Mesendoderm (in vitro differentiated cells): Measurements from ENCODE around the gene ATP6V1G1.

Source experiments
- DNase-seq: peaks from one replicate; pipeline ENCODE4 v3.0.0; 2013
- H2AK5ac ChIP-seq: 2 replicates; pipeline ENCODE4 v1.6.1; 2013; ENCODE audit warnings: low read length, inconsistent platforms
- H2BK120ac ChIP-seq: 2 replicates; pipeline ENCODE4 v1.6.1; 2013; ENCODE audit warnings: low read depth, mild to moderate bottlenecking, low read length, moderate library complexity, mixed read lengths
- H2BK15ac ChIP-seq: replicated peaks from 2 replicates; pipeline ENCODE4 v1.6.1; 2013; ENCODE audit warnings: low read depth, mild to moderate bottlenecking, moderate library complexity
- H2BK5ac ChIP-seq: 2 replicates; pipeline ENCODE4 v1.6.1; 2013; ENCODE audit warnings: low read length, inconsistent platforms
- H3K18ac ChIP-seq: 2 replicates; pipeline ENCODE4 v1.6.1; 2013; ENCODE audit warnings: mild to moderate bottlenecking, low read length, mixed read lengths
- H3K23ac ChIP-seq: one replicate; pipeline ENCODE4 v1.6.1; 2013; ENCODE audit warnings: low read length
- H3K27ac ChIP-seq: 2 replicates; pipeline ENCODE4 v1.5.1; 2013; ENCODE audit warnings: low read depth, mild to moderate bottlenecking, inconsistent platforms, low read length, moderate library complexity
- H3K27me3 ChIP-seq: 2 replicates; pipeline ENCODE4 v1.6.1; 2013; ENCODE audit warnings: low read length, control low read depth, mild to moderate bottlenecking, inconsistent platforms; ENCODE audit not compliant: insufficient read depth, poor library complexity
- H3K36me3 ChIP-seq: 2 replicates; pipeline ENCODE4 v1.6.1; 2013; ENCODE audit warnings: low read length, inconsistent platforms; ENCODE audit not compliant: control insufficient read depth, insufficient read depth
- H3K4ac ChIP-seq: one replicate; pipeline ENCODE4 v1.6.1; 2013; ENCODE audit warnings: low read depth, mild to moderate bottlenecking, low read length, moderate library complexity
- H3K4me1 ChIP-seq: 2 replicates; pipeline ENCODE4 v1.6.1; 2013; ENCODE audit warnings: low read depth, low read length, inconsistent platforms; ENCODE audit not compliant: control insufficient read depth
- H3K4me2 ChIP-seq: 2 replicates; pipeline ENCODE4 v1.6.1; 2013; ENCODE audit warnings: low read length
- H3K4me3 ChIP-seq: 2 replicates; pipeline ENCODE4 v1.5.1; 2013; ENCODE audit warnings: mild to moderate bottlenecking, low read length
- H3K56ac ChIP-seq: one replicate; pipeline ENCODE4 v1.6.1; 2013; ENCODE audit warnings: low read length
- H3K79me1 ChIP-seq: 2 replicates; pipeline ENCODE4 v1.6.1; 2013; ENCODE audit warnings: low read length, inconsistent platforms
- H3K79me2 ChIP-seq: 2 replicates; pipeline ENCODE4 v1.6.1; 2013; ENCODE audit warnings: mild to moderate bottlenecking, low read length; ENCODE audit not compliant: control insufficient read depth, insufficient read depth
- H3K9ac ChIP-seq: 2 replicates; pipeline ENCODE4 v1.6.1; 2013; ENCODE audit warnings: low read length, inconsistent platforms
- H4K5ac ChIP-seq: one replicate; pipeline ENCODE4 v1.6.1; 2013; ENCODE audit warnings: low read length
- H4K8ac ChIP-seq: one replicate; pipeline ENCODE4 v1.6.1; 2013; ENCODE audit warnings: low read depth, mild to moderate bottlenecking, control low read depth, low read length, moderate library complexity
- WGBS: extraction: QIAGEN DNeasy Blood & Tissue Kit; methylation state at CpG from one replicate; pipeline ENCODE4 v1.1.7; 2013; ENCODE audit warnings: low lambda C conversion rate, missing lambda C conversion rate; ENCODE audit not compliant: insufficient coverage; ENCODE audit errors: extremely low coverage; 5-methylcytosine and 5-hydroxymethylcytosine counted together

Gene ATP6V1G1

GRCh38 chr9:114611516-114612271 is 24.1 kb downstream of the ATP6V1G1 start:
- Histone ChIP-seq H3K4me2 (peak overlapping the region; percentile 78), H3K4me3 (peak overlapping the region; percentile 40), H3K9ac (peak overlapping the region; percentile 77), H2BK5ac (no peak overlapping the region), H3K18ac (peak overlapping the region; percentile 89), H4K8ac (no peak overlapping the region), H3K79me1 (no peaks in the 10 kb centered on the region), H2BK15ac (no peak overlapping the region), H2BK120ac (peak overlapping the region; percentile 1), H3K27ac (no peak overlapping the region), H3K4me1 (peaks cover 5% of the 10 kb centered on the region), H2AK5ac (no peak overlapping the region), H3K27me3 (no peaks in the 10 kb centered on the region), H3K23ac (no peak overlapping the region), H3K56ac (peak overlapping the region; percentile 88), H4K5ac (no peak overlapping the region), H3K79me2 (no peaks in the 10 kb centered on the region), H3K4ac (peak overlapping the region; percentile 90), H3K36me3 (no peaks in the 10 kb centered on the region)
- WGBS = no CpG with 5 or more reads among the region's 58 CpGs
- DNase-seq = peak; percentile 41

- Histone ChIP-seq H4K8ac (no peak overlapping the region), H2BK15ac (no peak overlapping the region), H3K56ac (peak overlapping the region; percentile 88), H3K23ac (no peak overlapping the region), H3K18ac (no peak overlapping the region), H3K4ac (no peak overlapping the region), H3K4me2 (peak overlapping the region; percentile 78), H2BK5ac (no peak overlapping the region), H2BK120ac (no peak overlapping the region), H4K5ac (no peak overlapping the region), H2AK5ac (no peak overlapping the region), H3K79me2 (no peaks in the 10 kb centered on the region), H3K79me1 (no peaks in the 10 kb centered on the region), H3K4me1 (peaks cover 5% of the 10 kb centered on the region), H3K27ac (no peak overlapping the region), H3K9ac (peak overlapping the region; percentile 77), H3K27me3 (no peaks in the 10 kb centered on the region), H3K4me3 (no peak overlapping the region), H3K36me3 (no peaks in the 10 kb centered on the region)
- no CpG with 5 or more reads among the region's 4 CpGs for WGBS
- no peak for DNase-seq
Observed at GRCh38 chr9:114612272-114612923, 24.8 kb downstream of the ATP6V1G1 start.

- H3K79me1 ChIP-seq = no peaks in the 10 kb centered on the region
- H3K79me2 ChIP-seq = no peaks in the 10 kb centered on the region
- H3K36me3 ChIP-seq = no peaks in the 10 kb centered on the region
- no peak overlapping the region for H2AK5ac ChIP-seq
- no peak overlapping the region for H3K23ac ChIP-seq
- H3K4ac ChIP-seq = no peak overlapping the region
- H2BK5ac ChIP-seq = no peak overlapping the region
- H3K27ac ChIP-seq = no peak overlapping the region
- DNase-seq = peak; percentile 9
- peaks cover 5% of the 10 kb centered on the region for H3K4me1 ChIP-seq
- no peak overlapping the region for H3K9ac ChIP-seq
- no CpG with 5 or more reads among the region's 7 CpGs for WGBS
- no peak overlapping the region for H3K56ac ChIP-seq
- H3K4me2 ChIP-seq = no peak overlapping the region
- H3K27me3 ChIP-seq = no peaks in the 10 kb centered on the region
- H2BK120ac ChIP-seq = no peak overlapping the region
- H3K4me3 ChIP-seq = no peak overlapping the region
- H4K5ac ChIP-seq = no peak overlapping the region
- H3K18ac ChIP-seq = no peak overlapping the region
- no peak overlapping the region for H4K8ac ChIP-seq
- H2BK15ac ChIP-seq = no peak overlapping the region
Observed at GRCh38 chr9:114613087-114613486, 25.5 kb downstream of the ATP6V1G1 start.

GRCh38 chr9:114613919-114614318 is 26.4 kb downstream of the ATP6V1G1 start:
- H2BK120ac ChIP-seq = no peak overlapping the region
- H3K4me2 ChIP-seq = no peak overlapping the region
- H2BK5ac ChIP-seq = no peak overlapping the region
- no peak overlapping the region for H3K4me3 ChIP-seq
- H3K4ac ChIP-seq = no peak overlapping the region
- no peak overlapping the region for H2BK15ac ChIP-seq
- no peak for DNase-seq
- H4K8ac ChIP-seq = no peak overlapping the region
- H3K9ac ChIP-seq = no peak overlapping the region
- H3K23ac ChIP-seq = no peak overlapping the region
- H3K79me1 ChIP-seq = no peaks in the 10 kb centered on the region
- no peak overlapping the region for H3K18ac ChIP-seq
- no CpG with 5 or more reads among the region's 3 CpGs for WGBS
- no peaks in the 10 kb centered on the region for H3K27me3 ChIP-seq
- no peak overlapping the region for H4K5ac ChIP-seq
- no peak overlapping the region for H2AK5ac ChIP-seq
- no peak overlapping the region for H3K56ac ChIP-seq
- H3K27ac ChIP-seq = no peak overlapping the region
- H3K79me2 ChIP-seq = no peaks in the 10 kb centered on the region
- H3K4me1 ChIP-seq = peaks cover 5% of the 10 kb centered on the region
- no peaks in the 10 kb centered on the region for H3K36me3 ChIP-seq

DNA sequence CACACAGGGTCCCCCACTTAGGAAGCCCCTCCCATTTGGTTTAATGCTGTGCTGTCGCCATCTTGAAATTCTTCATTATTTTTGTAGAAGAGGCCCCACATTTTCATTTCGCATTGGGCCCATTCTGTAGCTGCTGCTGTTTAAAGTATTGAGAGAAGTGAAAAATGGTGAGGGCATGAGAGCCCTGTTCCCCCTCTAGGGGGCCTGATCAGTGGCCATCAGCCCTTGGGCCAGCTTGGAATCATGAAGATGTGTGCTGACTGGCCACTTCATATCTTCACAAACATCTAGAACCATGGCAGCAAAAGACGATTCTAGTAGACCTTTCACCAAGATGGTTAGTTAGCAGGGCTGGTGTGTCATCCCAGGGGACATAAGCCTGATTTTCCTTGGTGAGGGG is 26.8 kb downstream of the ATP6V1G1 start:
- Histone ChIP-seq H3K27me3 (no peaks in the 10 kb centered on the region), H3K4ac (no peak overlapping the region), H3K79me1 (no peaks in the 10 kb centered on the region), H4K5ac (no peak overlapping the region), H2BK5ac (no peak overlapping the region), H3K79me2 (no peaks in the 10 kb centered on the region), H2BK15ac (no peak overlapping the region), H2BK120ac (no peak overlapping the region), H3K4me3 (no peak overlapping the region), H3K23ac (no peak overlapping the region), H3K9ac (no peak overlapping the region), H3K36me3 (no peaks in the 10 kb centered on the region), H2AK5ac (no peak overlapping the region), H3K56ac (no peak overlapping the region), H4K8ac (no peak overlapping the region), H3K4me2 (no peak overlapping the region), H3K27ac (no peak overlapping the region), H3K18ac (no peak overlapping the region), H3K4me1 (peaks cover 5% of the 10 kb centered on the region)
- no CpG with 5 or more reads among the region's 3 CpGs for WGBS
- DNase-seq = no peak
